K562 (cell line): Measurements from ENCODE around the gene SP140L. TPM values are rescaled to one million over a fixed set of nuclear protein-coding genes. Genes with fewer than 3 reads are reported as not detected.

ENCODE experiments used
- ATAC-seq: fragments of 200-7000 bp; cut with Tn5 transposase; 3 replicates; pipeline ENCODE4 v1.9.1; 2020; ENCODE audit warnings: moderate library complexity
- BruUV-seq: library from RNA; stranded (reverse); fragments of 400-500 nt; replicated peaks from 2 replicates; lab custom pipeline; 2021; lab: Mats Ljungman, UMichigan
- CTCF ChIA-PET: fragments of 300-600 bp; formaldehyde crosslinking; extraction: SDS; loops from one replicate; lab custom pipeline; 2021; ENCODE audit warnings: low intra/inter-chr PET ratio; lab: Yijun Ruan, JAX
- POLR2A ChIA-PET: fragments of 300-600, 350-650 bp; sonication (Branson Sonifier 250); formaldehyde crosslinking; extraction: SDS; loops from one replicate; lab custom pipeline; 2021; ENCODE audit warnings: antibody characterized with exemption, inconsistent platforms; lab: Yijun Ruan, JAX
- DNase-seq, 4 experiments: peaks; one replicate each; pipeline versions ENCODE4 v3.0.0 to v3.0.0-alpha.2; 2011 to 2018; ENCODE audit warnings: low spot score in 3 of 4, mixed read lengths in 3 of 4; ENCODE audit errors: extremely low read depth in 1 of 4
- FAIRE-seq: peaks from 2 replicates; lab custom pipeline; 2011; peaks lifted over from hg19 to GRCh38; lab: Jason Lieb, UNC
- H2AFZ ChIP-seq: 2 replicates; pipeline ENCODE4 v1.6.0; 2011; ENCODE audit warnings: low read depth, low read length, control low read depth, inconsistent platforms
- H3K27ac ChIP-seq: fragments of 200-600 bp; 3 replicates; pipeline ENCODE4 v1.8.0; 2011; ENCODE audit warnings: low read depth, mild to moderate bottlenecking, control low read depth, inconsistent platforms, low read length, moderate library complexity, mixed read lengths; ENCODE audit errors: extremely low read depth
- H3K27me3 ChIP-seq, 2 experiments: fragments of 300-600 bp in 1 of 2; 2 replicates in 1 of 2; 3 replicates in 1 of 2; pipeline versions ENCODE4 v1.6.0 to v1.8.0; 2011; ENCODE audit warnings: inconsistent platforms in 2 of 2, low read length in 2 of 2, mild to moderate bottlenecking in 1 of 2, mixed read lengths in 1 of 2, moderate library complexity in 1 of 2; ENCODE audit not compliant: control insufficient read depth in 2 of 2, insufficient read depth in 2 of 2
- H3K36me3 ChIP-seq: fragments of 300-600 bp; 3 replicates; pipeline ENCODE4 v1.8.0; 2011; ENCODE audit warnings: mild to moderate bottlenecking, low read length, inconsistent platforms; ENCODE audit not compliant: control insufficient read depth, insufficient read depth
- H3K4me1 ChIP-seq, 2 experiments: fragments of 200-600 bp in 1 of 2; replicated peaks in 1 of 2; 2 replicates in 1 of 2; 3 replicates in 1 of 2; pipeline versions ENCODE4 v1.5.1 to v1.8.0; 2011; ENCODE audit warnings: inconsistent platforms in 2 of 2, low read length in 2 of 2, mild to moderate bottlenecking in 1 of 2, mixed read lengths in 1 of 2, moderate library complexity in 1 of 2; ENCODE audit not compliant: control insufficient read depth in 2 of 2, insufficient read depth in 2 of 2
- H3K4me2 ChIP-seq: 2 replicates; pipeline ENCODE4 v1.6.1; 2011; ENCODE audit warnings: low read length, control low read depth, inconsistent platforms, mixed read lengths; ENCODE audit not compliant: insufficient read depth
- H3K4me3 ChIP-seq: fragments of 200-600 bp; sonication (generic), shearing (Covaris generic); 2 replicates; pipeline ENCODE4 v1.5.1; 2016; ENCODE audit warnings: control low read depth, inconsistent platforms
- H3K79me2 ChIP-seq: fragments of 200-600 bp; 3 replicates; pipeline ENCODE4 v1.8.0; 2011; ENCODE audit warnings: low read length, inconsistent platforms; ENCODE audit not compliant: control insufficient read depth, insufficient read depth
- H3K9ac ChIP-seq, 2 experiments: 2 replicates each; pipeline versions ENCODE4 v1.6.0 to v1.6.1; 2011; ENCODE audit warnings: low read depth in 2 of 2, low read length in 2 of 2, control low read depth in 1 of 2, inconsistent platforms in 1 of 2, mild to moderate bottlenecking in 1 of 2, mixed read lengths in 1 of 2; ENCODE audit not compliant: insufficient read depth in 1 of 2
- H3K9me1 ChIP-seq: one replicate; pipeline ENCODE4 v1.6.0; 2011; ENCODE audit warnings: inconsistent platforms, mild to moderate bottlenecking, low read length, moderate library complexity; ENCODE audit not compliant: control insufficient read depth, insufficient read depth
- H3K9me3 ChIP-seq: replicated peaks from 2 replicates; pipeline ENCODE4 v1.5.1; 2011; ENCODE audit warnings: low read depth, low read length, inconsistent platforms; ENCODE audit not compliant: control insufficient read depth, insufficient read depth
- H4K20me1 ChIP-seq: replicated peaks from 2 replicates; pipeline ENCODE4 v1.6.1; 2011; ENCODE audit warnings: low read length, inconsistent platforms, mixed read lengths; ENCODE audit not compliant: control insufficient read depth, insufficient read depth
- ATF4 ChIP-seq: fragments of 450-650 bp; formaldehyde crosslinking; IDR thresholded peaks from 2 replicates; pipeline ENCODE4 v1.4.0; 2022; ENCODE audit warnings: mild to moderate bottlenecking, moderate library complexity
- CSDE1 ChIP-seq, 2 experiments: fragments of 450-650 bp; IDR thresholded peaks; 2 replicates each; pipeline ENCODE4 v1.6.1; 2016; ENCODE audit warnings: mild to moderate bottlenecking in 1 of 2
- KDM4B ChIP-seq, 2 experiments: fragments of 450-650 bp in 1 of 2; sonication (generic) in 1 of 2; IDR thresholded peaks; 2 replicates each; pipeline ENCODE4 v1.6.1; 2016 to 2017; ENCODE audit warnings: borderline replicate concordance in 2 of 2, antibody characterized with exemption in 1 of 2, low read depth in 1 of 2, mild to moderate bottlenecking in 1 of 2
- KLF16 ChIP-seq: IDR thresholded peaks from 2 replicates; pipeline ENCODE4 v1.6.1; 2016; ENCODE audit warnings: antibody characterized with exemption
- MCM7 ChIP-seq, 2 experiments: fragments of 450-650 bp; IDR thresholded peaks; 2 replicates each; pipeline ENCODE4 v1.6.1; 2016 to 2018
- MYNN ChIP-seq, 2 experiments: sonication (generic); formaldehyde crosslinking in 1 of 2; IDR thresholded peaks; 2 replicates each; pipeline versions ENCODE4 v1.5.0 to v1.6.1; 2016 to 2020; ENCODE audit warnings: antibody characterized with exemption in 1 of 2, missing genetic modification reagents in 1 of 2
- PHB2 ChIP-seq: fragments of 450-650 bp; IDR thresholded peaks from 2 replicates; pipeline ENCODE4 v1.6.1; 2017; ENCODE audit warnings: low read depth
- PRPF4 ChIP-seq: fragments of 200-400 bp; formaldehyde crosslinking; IDR thresholded peaks from one replicate; pipeline ENCODE4 v1.6.1; 2017; ENCODE audit warnings: low read length, low read depth, mild to moderate bottlenecking; ENCODE audit not compliant: insufficient read depth, poor library complexity, severe bottlenecking
- RREB1 ChIP-seq: fragments of 250-450 bp; sonication (Bioruptor Pico); IDR thresholded peaks from 2 replicates; pipeline ENCODE4 v1.4.0; 2020
- SP1 ChIP-seq: sonication (generic); formaldehyde crosslinking; IDR thresholded peaks from 2 replicates; pipeline ENCODE4 v1.8.1; 2022; ENCODE audit warnings: mild to moderate bottlenecking, missing genetic modification reagents
- SREBF2 ChIP-seq: sonication (generic); formaldehyde crosslinking; IDR thresholded peaks from 2 replicates; pipeline ENCODE4 v1.4.0; 2020; ENCODE audit warnings: mild to moderate bottlenecking, missing genetic modification reagents
- UBTF ChIP-seq, 2 experiments: IDR thresholded peaks; 2 replicates each; pipeline ENCODE4 v1.6.1; 2012; ENCODE audit warnings: improper control_type of control experiment in 2 of 2, low read depth in 2 of 2, low read length in 2 of 2, borderline replicate concordance in 1 of 2
- ZNF146 ChIP-seq: IDR thresholded peaks from one replicate; pipeline ENCODE4 v1.6.1; 2018; ENCODE audit warnings: missing compliant biosample characterization; ENCODE audit not compliant: unreplicated experiment
- ZNF217 ChIP-seq: sonication (generic); formaldehyde crosslinking; IDR thresholded peaks from 2 replicates; pipeline ENCODE4 v1.8.0; 2022; ENCODE audit warnings: mild to moderate bottlenecking, missing genetic modification reagents
- ZNF436 ChIP-seq: fragments of 250-450, 450-650 bp; sonication (Bioruptor Pico); formaldehyde crosslinking; IDR thresholded peaks from 2 replicates; pipeline ENCODE4 v1.7.0; 2020; ENCODE audit warnings: mild to moderate bottlenecking
- ZZZ3 ChIP-seq: fragments of 450-650 bp; IDR thresholded peaks from 2 replicates; pipeline ENCODE4 v1.6.1; 2016; ENCODE audit warnings: antibody characterized with exemption, mild to moderate bottlenecking, moderate library complexity
- WGBS: fragments of 100-300 bp; shearing (Covaris generic); methylation state at CpG from one replicate; pipeline ENCODE4 v1.1.6; 2016; ENCODE audit warnings: low coverage, mixed read lengths; ENCODE audit not compliant: insufficient coverage; ENCODE audit errors: missing lambda C conversion rate; 5-methylcytosine and 5-hydroxymethylcytosine counted together
- in situ Hi-C: fragments of 300-500 bp; cut with MboI; formaldehyde crosslinking; loops from 4 replicates; pipeline ENCODE4 v1.15.0; 2018; ENCODE audit warnings: inconsistent platforms, mixed read lengths
- intact Hi-C: fragments of 100-400 bp; cut with micrococcal nuclease; formaldehyde crosslinking; loops from 2 replicates; pipeline ENCODE4 v1.14.2; 2022
- polyA plus RNA-seq, 8 experiments: library from polyadenylated mRNA; depleted of rRNA in 4 of 8; stranded (reverse) in 5 of 8; unstranded in 3 of 8; fragments of >200 nt; fragmentation: Nextera tagmentation in 2 of 8; fragmentation: Illumina TruSeq in 1 of 8; extraction: Ambion mirVana in 2 of 8; extraction: Trizol in 1 of 8; gene quantifications; 2 replicates each; pipeline versions ENCODE4 v1.2.1 to v1.2.3, GENCODE V29; 2011 to 2014; ENCODE audit warnings: inconsistent platforms in 1 of 8, missing spikeins in 1 of 8
- total RNA-seq, 7 experiments: library from RNA; depleted of rRNA in 6 of 7; stranded (reverse); fragments of >200 nt in 6 of 7; fragmentation: Illumina TruSeq in 2 of 7; extraction: Trizol in 2 of 7; gene quantifications; 2 replicates each; pipeline versions ENCODE4 v1.2.1 to v1.2.3, GENCODE V29; 2011 to 2021; ENCODE audit warnings: low replicate concordance in 1 of 7

SP140L gene
- total and polyA plus RNA-seq, 9 of the 15 experiments (the other 6 are each of a cell fraction or from before 2014, with no cell fraction given) = 4.0 to 15.5 (median 11.3) TPM

GRCh38 chr2:230383453-230383852, 56.5 kb downstream of the SP140L start:
- DNase-seq (no peak), FAIRE-seq (no peak), ATAC-seq (no peak)
- ChIA-PET POLR2A (no interaction called here), CTCF (no interaction called here)
- WGBS = 81% methylated on average over 5 of the region's 5 CpGs
- Histone ChIP-seq H3K9ac (no peak overlapping the region), H3K9me3 (no peaks in the 10 kb centered on the region), H3K27me3 (no peaks in the 10 kb centered on the region), H3K27ac (no peak overlapping the region), H3K4me3 (no peak overlapping the region), H3K36me3 (0 out of 3 replicates have a peak, but pooled peaks cover 2% of the 10 kb centered on the region), H3K79me2 (no peaks in the 10 kb centered on the region), H3K9me1 (no peaks in the 10 kb centered on the region), H3K4me1 (no peaks in the 10 kb centered on the region), H3K4me2 (no peak overlapping the region), H2AFZ (no peak overlapping the region), H4K20me1 (no peaks in the 10 kb centered on the region)
- BruUV-seq = no TSS peak
- intact Hi-C loops (no loop called here), in situ Hi-C loops (no loop called here)
- TF ChIP-seq PRPF4 (no peak), KDM4B (IDR thresholded peaks at IDR 0.05; ENCODE audit: borderline replicate concordance in 2 of 2, low read depth in 1 of 2) (no peak), RREB1 (no peak), ZZZ3 (no peak), UBTF (IDR thresholded peaks at IDR 0.05; ENCODE audit: borderline replicate concordance in 1 of 2, low read depth in 2 of 2, low read length in 2 of 2) (no peak), ZNF436 (no peak), MCM7 (IDR thresholded peaks at IDR 0.05) (no peak), SP1 (CRISPR knock-in tag) (no peak), ZNF217 (CRISPR knock-in tag) (no peak), KLF16 (no peak), MYNN (IDR thresholded peaks at IDR 0.05) (no peak), MYNN (CRISPR knock-in tag; IDR thresholded peaks at IDR 0.05) (no peak), CSDE1 (IDR thresholded peaks at IDR 0.05) (no peak), PHB2 (no peak), ZNF146 (no peak), ATF4 (CRISPR knock-in tag) (no peak), SREBF2 (CRISPR knock-in tag) (no peak)
